CD4-positive, alpha-beta T cell (primary cell): ENCODE data around the gene UBE3C. TPM values are rescaled to one million over a fixed set of nuclear protein-coding genes. Genes with fewer than 3 reads are reported as not detected.

ENCODE experiments used
- ATAC-seq: fragments of 200-7000 bp; cut with Tn5 transposase; one replicate; pipeline ENCODE4 v1.10.0; 2022; ENCODE audit warnings: mild to moderate bottlenecking; ENCODE audit not compliant: poor library complexity
- CTCF ChIA-PET: fragments of 350-600 bp; sonication (Branson Sonifier 250); formaldehyde crosslinking; loops from one replicate; lab custom pipeline; 2021; ENCODE audit warnings: antibody characterized with exemption, inconsistent platforms; lab: Charles Lee
- POLR2A ChIA-PET: fragments of 350-600 bp; sonication (Branson Sonifier 250); formaldehyde crosslinking; loops from one replicate; lab custom pipeline; 2021; ENCODE audit warnings: antibody characterized with exemption, inconsistent platforms; lab: Charles Lee
- DNase-seq, 14 experiments: peaks; one replicate each; pipeline ENCODE4 v3.0.0-alpha.2; 2013 to 2020; ENCODE audit warnings: mixed read lengths in 2 of 14
- H3K27ac ChIP-seq, 2 donors: one replicate each; pipeline versions ENCODE4 v1.5.1 to v1.7.0; 2013; ENCODE audit warnings: low read length in 2 of 2, low read depth in 1 of 2, mild to moderate bottlenecking in 1 of 2
- H3K27me3 ChIP-seq, 2 experiments: 1 replicate in 1 of 2; 2 replicates in 1 of 2; pipeline versions ENCODE4 v1.6.1 to v1.7.0; 2013; ENCODE audit warnings: low read length in 2 of 2, control low read depth in 1 of 2, mild to moderate bottlenecking in 1 of 2, moderate library complexity in 1 of 2; ENCODE audit not compliant: insufficient read depth in 2 of 2, control insufficient read depth in 1 of 2
- H3K36me3 ChIP-seq: one replicate; pipeline ENCODE4 v1.6.1; 2013; ENCODE audit warnings: low read length, control low read depth; ENCODE audit not compliant: insufficient read depth
- H3K4me1 ChIP-seq: one replicate; pipeline ENCODE4 v1.6.1; 2013; ENCODE audit warnings: low read length, control low read depth; ENCODE audit not compliant: insufficient read depth
- H3K4me3 ChIP-seq: one replicate; pipeline ENCODE4 v1.5.1; 2013; ENCODE audit warnings: mild to moderate bottlenecking, low read length, moderate library complexity
- H3K9me3 ChIP-seq, 2 experiments: 1 replicate in 1 of 2; 2 replicates in 1 of 2; pipeline versions ENCODE4 v1.6.1 to v1.7.0; 2013; ENCODE audit warnings: low read length in 2 of 2, mild to moderate bottlenecking in 2 of 2, control low read depth in 1 of 2, moderate library complexity in 1 of 2; ENCODE audit not compliant: control insufficient read depth in 1 of 2, insufficient read depth in 1 of 2
- H3K27ac Mint-ChIP-seq: one replicate; pipeline ENCODE4 v1.8.0; 2020; ENCODE audit warnings: mixed read lengths
- H3K27me3 Mint-ChIP-seq: one replicate; pipeline ENCODE4 v1.8.0; 2021; ENCODE audit warnings: mixed read lengths
- H3K36me3 Mint-ChIP-seq: one replicate; pipeline ENCODE4 v1.8.0; 2021; ENCODE audit warnings: low read depth, mixed read lengths
- H3K4me1 Mint-ChIP-seq: one replicate; pipeline ENCODE4 v1.8.0; 2021; ENCODE audit warnings: low read depth, mixed read lengths
- H3K4me3 Mint-ChIP-seq: one replicate; pipeline ENCODE4 v1.8.0; 2020; ENCODE audit warnings: mild to moderate bottlenecking, mixed read lengths
- H3K9me3 Mint-ChIP-seq: one replicate; pipeline ENCODE4 v1.8.0; 2020; ENCODE audit warnings: mixed read lengths
- intact Hi-C, 2 experiments: fragments of 100-400 bp; cut with DNase I in 1 of 2; cut with micrococcal nuclease in 1 of 2; formaldehyde crosslinking; loops; one replicate each; pipeline versions ENCODE4 v1.15.1 to v1.9.0; 2023 to 2025; cut with DNase I, micrococcal nuclease
- total RNA-seq, 174 experiments: library from RNA in 2 of 174; stranded (reverse) in 2 of 174; gene quantifications; one replicate each; pipeline ENCODE4 v1.2.3 and lab custom pipeline; 2021 to 2026
- TF ChIP-seq, protein P1 (sequence below): fragments of 200-600 bp; IDR thresholded peaks from one replicate; pipeline ENCODE4 v1.8.0; 2022; ENCODE audit warnings: antibody characterized with exemption, mild to moderate bottlenecking

Gene UBE3C
- total RNA-seq, 2 experiments from 2014 or later: 30.8 to 32.3 TPM

- ATAC-seq: no peak
- Mint-ChIP-seq H3K36me3 (peaks cover 50% of the 10 kb centered on the region), H3K4me3 (no peak overlapping the region), H3K27ac (peak overlapping the region; percentile 73), H3K27me3 (no peaks in the 10 kb centered on the region), H3K4me1 (peaks cover 14% of the 10 kb centered on the region), H3K9me3 (no peaks in the 10 kb centered on the region)
- TF ChIP-seq, protein P1, sequence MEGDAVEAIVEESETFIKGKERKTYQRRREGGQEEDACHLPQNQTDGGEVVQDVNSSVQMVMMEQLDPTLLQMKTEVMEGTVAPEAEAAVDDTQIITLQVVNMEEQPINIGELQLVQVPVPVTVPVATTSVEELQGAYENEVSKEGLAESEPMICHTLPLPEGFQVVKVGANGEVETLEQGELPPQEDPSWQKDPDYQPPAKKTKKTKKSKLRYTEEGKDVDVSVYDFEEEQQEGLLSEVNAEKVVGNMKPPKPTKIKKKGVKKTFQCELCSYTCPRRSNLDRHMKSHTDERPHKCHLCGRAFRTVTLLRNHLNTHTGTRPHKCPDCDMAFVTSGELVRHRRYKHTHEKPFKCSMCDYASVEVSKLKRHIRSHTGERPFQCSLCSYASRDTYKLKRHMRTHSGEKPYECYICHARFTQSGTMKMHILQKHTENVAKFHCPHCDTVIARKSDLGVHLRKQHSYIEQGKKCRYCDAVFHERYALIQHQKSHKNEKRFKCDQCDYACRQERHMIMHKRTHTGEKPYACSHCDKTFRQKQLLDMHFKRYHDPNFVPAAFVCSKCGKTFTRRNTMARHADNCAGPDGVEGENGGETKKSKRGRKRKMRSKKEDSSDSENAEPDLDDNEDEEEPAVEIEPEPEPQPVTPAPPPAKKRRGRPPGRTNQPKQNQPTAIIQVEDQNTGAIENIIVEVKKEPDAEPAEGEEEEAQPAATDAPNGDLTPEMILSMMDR: no peak
- POLR2A ChIA-PET: no interaction called here
- Histone ChIP-seq H3K4me3 (no peak overlapping the region), H3K4me1 (peaks cover 23% of the 10 kb centered on the region), H3K27me3 (no peaks in the 10 kb centered on the region), H3K36me3 (peaks cover 43% of the 10 kb centered on the region), H3K9me3 (no peaks in the 10 kb centered on the region), H3K27ac (no peak overlapping the region)
- intact Hi-C loops: loop anchor here in 1 of 2 experiments (5.0 to 10.0 kb wide), 2 partner anchors 297 to 1475 kb away; no protein-coding TSS in a partner anchor
- DNase-seq: peak in 1 of 14 experiments; percentile 4
- CTCF ChIA-PET: no interaction called here
Measured at GRCh38 chr7:157269341-157270059, 130.8 kb downstream of the UBE3C start.

GRCh38 chr7:157270060-157270444 is 131.3 kb downstream of the UBE3C start:
- Histone ChIP-seq H3K4me1 (peaks cover 23% of the 10 kb centered on the region), H3K9me3 (no peaks in the 10 kb centered on the region), H3K4me3 (no peak overlapping the region), H3K27me3 (no peaks in the 10 kb centered on the region), H3K27ac (no peak overlapping the region), H3K36me3 (peaks cover 38% of the 10 kb centered on the region)
- Mint-ChIP-seq H3K27ac (peak overlapping the region; percentile 73), H3K36me3 (peaks cover 45% of the 10 kb centered on the region), H3K9me3 (no peaks in the 10 kb centered on the region), H3K4me1 (peaks cover 14% of the 10 kb centered on the region), H3K4me3 (no peak overlapping the region), H3K27me3 (no peaks in the 10 kb centered on the region)
- CTCF ChIA-PET: no interaction called here
- ATAC-seq (no peak), DNase-seq (peak in 1 of 14 experiments; percentile 9)
- intact Hi-C loops: loop anchor here in 1 of 2 experiments (5.0 to 10.0 kb wide), 2 partner anchors 298 to 1475 kb away; no protein-coding TSS in a partner anchor
- TF ChIP-seq, protein P1: no peak
- POLR2A ChIA-PET: no interaction called here

- H3K9me3 Mint-ChIP-seq: no peaks in the 10 kb centered on the region
- no peak overlapping the region for H3K27ac ChIP-seq
- H3K27ac Mint-ChIP-seq: peak overlapping the region; percentile 63
- H3K27me3 Mint-ChIP-seq: no peaks in the 10 kb centered on the region
- peaks cover 26% of the 10 kb centered on the region for H3K4me1 ChIP-seq
- H3K4me1 Mint-ChIP-seq: peaks cover 16% of the 10 kb centered on the region
- no peaks in the 10 kb centered on the region for H3K9me3 ChIP-seq
- TF ChIP-seq, protein P1: no peak
- intact Hi-C loops: loop anchor here in 1 of 2 experiments (5.0 to 10.0 kb wide), 2 partner anchors 299 to 1477 kb away; no protein-coding TSS in a partner anchor
- ChIA-PET CTCF (no interaction called here), POLR2A (no interaction called here)
- H3K36me3 Mint-ChIP-seq: peaks cover 32% of the 10 kb centered on the region
- DNase-seq (no peak), ATAC-seq (no peak)
- H3K36me3 ChIP-seq: peaks cover 30% of the 10 kb centered on the region
- H3K27me3 ChIP-seq: no peaks in the 10 kb centered on the region
- H3K4me3 ChIP-seq: no peak overlapping the region
- H3K4me3 Mint-ChIP-seq: no peak overlapping the region
Measured at GRCh38 chr7:157271315-157271990, 132.7 kb downstream of the UBE3C start.
